DMS 273 treated with DMSO at 0.1 percent for 48 hours (cell line): Measurements from ENCODE around the gene NRP2.

Experiments used
- DNase-seq: peaks from one replicate; lab custom pipeline; 2025; lab: John Stamatoyannopoulos, UW

The NRP2 gene

DNA sequence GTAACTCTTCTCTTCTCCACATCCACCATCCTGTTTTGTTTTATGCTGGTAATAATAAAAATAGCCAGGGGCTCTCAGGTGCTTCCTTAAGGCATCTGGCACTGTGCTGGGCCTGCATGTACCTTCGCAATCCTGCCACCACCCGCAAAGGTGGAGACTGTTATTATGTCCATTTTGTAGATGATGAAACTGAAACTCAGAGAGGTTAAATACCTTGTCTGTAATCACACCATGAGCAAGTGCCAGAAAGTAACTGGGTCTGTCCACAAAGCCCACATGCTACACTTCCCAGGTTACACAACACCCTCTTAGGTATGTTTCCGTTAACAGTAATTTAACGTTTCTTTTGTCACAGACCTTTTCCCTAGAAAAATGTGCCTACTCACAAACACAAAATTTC lies 27.0 kb downstream of the NRP2 start:
- DNase-seq: no peak

DNA sequence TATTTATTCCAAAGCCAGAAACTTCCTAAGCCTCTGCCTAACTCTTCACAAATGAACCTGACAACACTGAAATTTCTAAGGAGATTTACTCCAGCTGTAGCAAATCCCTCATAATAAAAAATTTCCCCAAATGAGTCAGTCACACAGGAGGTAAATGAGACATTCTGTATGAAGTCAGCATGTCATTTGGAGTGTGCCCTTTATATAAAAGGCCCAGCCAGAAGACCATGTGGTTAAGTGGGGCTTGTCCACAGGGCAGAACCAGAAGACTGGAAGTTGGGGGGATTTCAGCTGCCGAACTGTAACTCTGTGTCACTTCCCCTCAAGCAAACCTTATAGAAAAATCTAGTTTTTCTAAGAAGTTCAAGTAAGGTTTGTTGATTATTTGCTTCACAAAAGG lies 30.2 kb downstream of the NRP2 start:
- DNase-seq: no peak

DNA sequence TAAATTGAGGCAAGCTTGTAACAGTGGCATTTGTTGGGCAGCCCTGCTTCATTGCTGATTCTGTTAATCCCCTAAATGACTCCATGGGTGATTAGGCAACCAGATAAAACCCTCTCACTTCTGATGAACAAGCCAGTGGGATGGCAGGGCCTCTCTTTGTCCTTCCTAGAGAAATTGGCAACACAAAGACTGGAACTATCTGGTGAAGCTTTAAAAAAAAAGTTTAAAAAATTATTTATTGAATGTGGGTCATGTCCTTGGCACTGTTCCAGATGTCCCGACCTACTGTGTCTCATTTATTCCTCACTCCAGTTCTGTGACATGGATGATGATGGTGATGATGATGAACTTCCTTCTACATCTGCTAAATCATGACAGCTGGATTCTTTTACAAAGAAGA lies 30.8 kb downstream of the NRP2 start:
- DNase-seq: no peak

DNA sequence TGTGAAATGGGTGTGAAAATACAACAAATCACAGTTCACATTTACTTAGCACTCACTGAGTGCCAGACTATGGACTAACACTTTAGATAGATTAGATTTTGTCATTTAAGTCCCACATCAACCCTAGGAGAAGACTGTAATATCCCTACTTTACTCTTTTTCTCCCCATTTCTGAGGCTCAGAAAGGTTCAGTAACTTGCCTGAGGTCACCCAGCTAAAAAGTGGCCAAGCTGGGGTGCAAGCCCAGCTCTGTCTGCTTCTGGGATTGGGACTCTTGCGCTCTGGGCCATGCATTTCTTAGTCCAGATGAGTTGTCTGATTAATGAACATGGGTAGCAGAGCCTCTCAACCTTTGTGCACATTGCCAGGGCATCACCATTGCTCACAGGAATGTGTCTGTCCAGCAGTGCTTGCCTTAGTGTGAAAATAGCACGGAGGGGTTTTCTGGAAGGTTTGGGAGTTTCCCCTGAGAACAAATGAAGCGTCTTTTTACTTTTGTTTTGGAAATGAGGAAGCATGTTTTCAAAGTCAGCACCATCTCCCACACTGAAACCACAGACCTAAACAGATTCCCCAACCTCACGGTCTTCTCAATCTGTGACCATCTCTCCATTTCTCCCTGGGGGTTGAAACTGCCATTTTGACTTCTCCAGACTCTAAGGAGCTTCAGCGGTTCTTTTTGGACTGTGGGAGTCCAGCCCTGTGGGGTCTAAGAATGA lies 31.9 kb downstream of the NRP2 start:
- DNase-seq: no peak

DNA sequence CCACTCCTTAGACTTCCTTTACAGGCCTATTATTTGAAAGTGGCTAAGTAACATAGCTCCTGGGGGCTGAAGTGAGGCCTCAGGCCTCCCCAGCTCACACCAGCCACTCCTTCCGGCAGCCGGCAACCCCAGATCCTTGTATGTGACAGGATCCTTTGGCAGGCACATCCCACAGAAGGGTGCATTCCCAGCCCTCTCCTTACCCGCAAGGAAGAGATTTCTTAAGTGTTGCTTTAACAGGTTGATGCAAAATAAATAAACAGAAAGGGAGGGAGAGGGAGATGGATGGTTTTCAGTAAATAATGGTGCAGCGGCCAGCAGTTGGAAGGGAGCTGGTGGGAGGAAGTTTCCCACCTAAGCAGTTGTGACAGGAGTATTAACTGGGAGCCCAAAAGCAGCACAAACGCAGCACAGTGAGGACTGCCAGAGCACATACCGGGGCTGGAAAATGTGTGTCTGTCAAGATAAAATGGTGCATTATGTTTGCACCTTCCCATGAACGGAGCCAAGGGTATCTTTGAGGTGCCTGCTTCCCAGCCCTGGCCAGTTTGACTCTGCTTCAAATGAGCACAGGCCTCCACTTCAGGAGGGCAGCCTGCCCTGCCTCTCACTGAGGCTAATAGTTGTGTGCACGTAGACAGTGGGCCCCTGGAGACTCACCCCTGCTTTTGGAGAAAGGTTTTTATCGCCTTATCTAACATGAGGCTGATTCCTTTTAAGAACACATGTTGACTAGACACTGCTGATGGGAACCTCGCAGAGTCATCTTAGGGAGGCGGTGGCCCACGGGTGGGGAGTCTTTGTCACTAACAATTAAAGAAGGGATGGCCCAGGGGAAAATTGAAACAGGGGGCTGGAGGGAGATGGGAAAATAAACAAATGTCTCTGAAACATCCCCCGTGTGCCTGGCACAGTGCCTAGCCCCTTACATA lies 32.8 kb downstream of the NRP2 start:
- DNase-seq: no peak

DNA sequence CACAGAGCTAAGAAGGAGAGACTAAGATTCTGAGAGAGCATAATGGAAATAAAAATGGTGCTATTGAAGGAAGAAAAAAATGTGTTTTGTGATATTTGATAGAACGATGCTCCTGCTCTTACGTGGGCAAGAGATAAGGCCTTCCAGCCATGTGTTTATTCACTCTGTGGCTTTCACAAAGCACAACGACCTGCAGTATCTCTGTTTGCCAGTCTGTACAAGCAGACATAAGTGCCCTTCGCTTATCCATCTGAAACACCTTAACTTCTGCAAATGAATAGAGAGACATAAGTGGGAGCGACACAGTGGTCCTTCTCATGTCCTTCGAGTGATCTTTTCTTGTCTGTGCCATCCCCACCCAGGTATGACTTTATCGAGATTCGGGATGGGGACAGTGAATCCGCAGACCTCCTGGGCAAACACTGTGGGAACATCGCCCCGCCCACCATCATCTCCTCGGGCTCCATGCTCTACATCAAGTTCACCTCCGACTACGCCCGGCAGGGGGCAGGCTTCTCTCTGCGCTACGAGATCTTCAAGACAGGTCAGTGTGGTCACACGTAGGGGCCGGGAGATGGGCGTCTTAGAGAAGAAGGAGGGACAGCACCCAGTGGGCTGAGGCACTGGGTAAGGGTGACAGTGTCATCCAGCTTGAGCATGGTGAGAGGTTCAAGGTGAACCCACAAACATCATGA lies 33.7 kb downstream of the NRP2 start:
- no peak for DNase-seq

DNA sequence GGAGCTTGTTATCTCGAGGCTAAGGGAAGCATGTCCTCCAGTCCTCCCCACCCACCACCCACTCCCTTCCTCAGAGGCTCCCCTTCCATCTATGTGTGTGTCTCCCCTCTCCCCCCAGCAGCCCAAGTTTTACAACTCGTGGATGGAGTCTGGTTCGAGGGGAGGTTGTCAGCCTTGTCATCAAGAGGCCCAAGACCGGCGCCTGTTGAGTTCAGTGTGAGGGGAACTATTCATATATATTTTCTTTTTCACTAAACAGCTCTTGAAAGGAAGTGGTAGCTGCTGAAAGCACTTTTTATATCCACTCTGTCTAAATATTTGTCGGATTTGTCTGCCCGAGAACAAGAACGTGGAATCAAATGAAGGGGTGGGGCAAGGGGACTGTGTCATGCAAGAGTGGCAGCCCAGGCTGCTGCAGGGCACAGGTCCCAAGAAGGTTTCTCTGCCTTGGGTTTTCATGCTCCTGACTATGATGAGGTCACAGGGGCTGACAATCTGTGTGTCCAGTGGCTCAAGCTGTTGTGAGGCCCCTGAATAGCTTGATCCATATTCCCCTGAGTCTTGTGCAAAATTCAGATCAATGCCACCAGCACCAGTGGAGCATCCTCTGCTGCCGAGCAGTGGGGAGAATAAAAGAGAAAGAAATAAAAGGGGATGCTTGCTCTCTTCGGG lies 35.0 kb downstream of the NRP2 start:
- no peak for DNase-seq

DNA sequence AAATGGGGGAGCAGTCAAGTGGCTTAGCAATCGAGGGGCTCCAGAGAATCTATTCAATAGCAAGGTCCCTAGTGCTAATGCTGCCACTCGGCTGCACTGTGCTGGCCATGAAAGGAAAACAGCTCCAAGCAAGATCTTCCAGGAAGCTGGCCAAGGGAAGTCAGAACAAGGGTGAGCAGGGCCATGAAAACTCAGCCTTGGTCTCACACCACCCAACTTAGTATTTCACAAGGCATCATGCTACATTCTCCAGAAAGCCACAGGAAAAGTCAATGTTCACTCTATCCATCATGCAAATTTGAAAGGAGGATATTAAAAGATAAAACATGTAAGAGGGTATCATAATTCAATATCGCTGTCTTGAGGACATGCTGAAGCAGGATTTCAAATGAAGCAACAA lies 35.7 kb downstream of the NRP2 start:
- no peak for DNase-seq

DNA sequence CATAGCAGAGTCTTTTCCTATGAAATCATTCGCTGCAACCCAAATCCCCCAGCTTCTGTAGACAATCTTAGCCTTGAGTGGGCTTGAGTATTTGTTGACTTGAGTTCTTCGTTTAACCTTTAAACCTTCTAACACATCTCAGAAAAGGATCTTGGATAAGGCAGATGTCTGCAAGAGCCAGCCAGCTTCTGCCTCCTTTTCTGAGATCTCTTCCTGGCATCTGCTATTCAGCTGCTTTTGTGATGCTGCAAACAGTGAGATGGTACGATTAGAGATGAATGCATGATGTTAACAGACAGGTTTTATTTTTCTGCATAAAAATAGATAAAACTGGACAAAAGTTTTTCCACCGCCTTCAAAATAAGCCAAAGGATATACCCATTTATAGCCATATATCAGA lies 37.5 kb downstream of the NRP2 start:
- DNase-seq: no peak

DNA sequence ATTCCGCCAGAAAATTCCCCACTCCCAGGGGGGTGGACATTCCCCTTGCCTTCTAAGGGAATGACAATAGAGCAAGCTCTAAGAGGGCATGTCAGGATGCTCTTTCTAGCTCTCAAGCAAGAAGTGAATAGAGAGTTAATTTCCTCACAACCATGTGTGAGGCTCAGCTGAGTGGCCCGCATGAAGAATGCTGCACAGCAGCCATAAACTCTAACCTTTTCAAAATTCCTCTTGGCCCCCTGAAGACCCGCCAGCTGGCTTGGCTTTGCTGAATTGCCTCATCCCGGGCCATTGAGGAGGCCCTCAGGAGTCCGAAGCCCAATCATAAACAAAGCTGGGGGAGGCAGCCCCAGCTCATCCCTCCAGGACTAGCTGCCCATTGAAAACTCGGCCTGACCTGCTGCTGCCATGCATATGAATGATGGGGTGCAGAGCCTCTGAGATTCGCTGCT lies 38.2 kb downstream of the NRP2 start:
- no peak for DNase-seq

DNA sequence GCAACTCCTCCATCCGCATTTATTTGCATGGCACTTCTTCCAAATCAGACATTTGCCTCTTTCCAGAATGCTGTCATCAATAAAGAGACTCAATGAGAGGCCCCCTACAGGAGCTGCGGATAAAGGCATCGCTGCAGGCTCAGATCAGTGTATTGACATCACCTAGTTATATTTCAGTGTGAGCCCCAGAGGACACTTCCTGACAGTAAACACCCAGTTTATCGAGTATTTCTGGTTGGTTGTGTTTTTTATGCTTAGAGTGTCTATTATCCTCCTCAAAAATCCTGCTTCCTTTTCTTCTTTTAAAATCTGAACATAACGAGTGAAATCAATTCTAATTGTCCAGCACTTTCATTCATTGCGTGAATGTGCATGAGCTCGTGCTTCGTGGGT lies 38.8 kb downstream of the NRP2 start:
- no peak for DNase-seq

DNA sequence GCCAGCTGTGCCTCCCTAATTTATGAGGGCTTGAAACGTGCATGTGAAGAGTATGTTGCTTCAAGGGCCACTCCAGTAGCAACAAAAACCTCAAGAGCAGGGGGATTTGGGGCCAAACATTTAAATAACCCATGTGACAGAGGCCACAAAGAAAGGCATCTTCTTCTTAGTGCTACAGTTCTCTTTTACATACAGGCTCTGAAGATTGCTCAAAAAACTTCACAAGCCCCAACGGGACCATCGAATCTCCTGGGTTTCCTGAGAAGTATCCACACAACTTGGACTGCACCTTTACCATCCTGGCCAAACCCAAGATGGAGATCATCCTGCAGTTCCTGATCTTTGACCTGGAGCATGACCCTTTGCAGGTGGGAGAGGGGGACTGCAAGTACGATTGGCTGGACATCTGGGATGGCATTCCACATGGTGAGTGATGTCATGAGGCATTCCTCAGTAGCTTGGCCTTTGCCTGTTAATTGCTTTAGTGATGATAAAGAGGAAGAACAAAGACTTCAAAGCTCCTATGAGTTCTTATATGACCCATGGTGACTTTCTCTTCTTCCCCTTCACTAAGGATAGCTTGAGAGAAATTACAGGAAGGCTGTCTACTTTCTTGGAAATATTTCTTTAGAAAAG lies 40.1 kb downstream of the NRP2 start:
- no peak for DNase-seq

DNA sequence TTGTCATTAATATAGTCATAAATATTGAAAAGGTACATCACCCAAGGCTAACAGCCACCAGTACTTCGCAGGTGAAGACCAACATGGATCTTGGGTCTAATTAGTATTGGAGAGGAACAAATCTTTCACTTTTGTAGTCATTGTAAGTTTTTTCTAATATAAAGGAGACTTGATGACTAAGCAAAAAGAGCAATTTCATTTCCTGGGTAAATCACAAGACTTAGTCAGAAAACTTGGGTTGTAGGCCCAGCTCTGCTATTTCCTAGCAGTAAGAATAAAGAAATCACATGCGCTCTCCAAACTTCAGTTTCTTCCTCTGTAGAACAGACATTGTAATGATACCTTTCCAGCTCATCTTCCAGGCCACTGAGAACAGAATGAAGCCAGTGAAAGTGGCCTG lies 40.9 kb downstream of the NRP2 start:
- no peak for DNase-seq

DNA sequence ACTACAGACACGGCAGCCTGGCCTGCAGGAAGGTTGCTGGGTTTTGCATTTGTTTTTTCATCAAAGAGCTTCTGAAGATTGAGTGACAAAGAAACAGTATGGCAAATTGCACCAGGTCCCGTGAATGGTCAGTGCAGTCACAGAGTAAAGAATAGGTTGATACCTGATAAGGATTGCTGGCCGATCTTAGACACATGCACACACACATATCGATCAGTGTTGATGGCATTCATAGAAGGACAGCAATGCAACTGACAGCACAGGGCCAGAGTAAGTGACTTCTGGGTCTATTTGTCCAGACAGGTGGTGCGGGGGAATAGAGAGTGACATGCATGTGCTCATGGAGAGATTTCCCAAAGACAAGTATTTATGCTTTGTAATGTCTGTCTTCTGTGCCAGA lies 42.8 kb downstream of the NRP2 start:
- no peak for DNase-seq

DNA sequence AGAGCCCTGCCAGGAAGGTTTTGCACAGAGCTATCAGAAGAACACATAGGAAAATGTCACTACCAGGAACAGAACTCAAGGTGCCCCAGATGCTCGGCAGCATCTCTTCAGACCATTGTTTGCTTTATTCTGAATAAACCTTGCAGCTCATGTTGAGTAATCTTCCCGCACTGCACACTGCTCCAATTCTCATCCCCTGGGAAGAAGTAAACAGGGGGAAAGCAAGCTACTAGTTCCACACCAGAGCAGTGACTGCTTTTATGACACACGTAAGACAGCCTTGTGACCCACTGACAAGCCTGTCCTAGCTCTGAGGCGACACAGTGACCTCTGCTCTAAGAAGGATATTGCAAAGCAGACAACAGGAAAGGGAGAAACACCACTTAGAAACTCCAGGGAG lies 44.2 kb downstream of the NRP2 start:
- no peak for DNase-seq

DNA sequence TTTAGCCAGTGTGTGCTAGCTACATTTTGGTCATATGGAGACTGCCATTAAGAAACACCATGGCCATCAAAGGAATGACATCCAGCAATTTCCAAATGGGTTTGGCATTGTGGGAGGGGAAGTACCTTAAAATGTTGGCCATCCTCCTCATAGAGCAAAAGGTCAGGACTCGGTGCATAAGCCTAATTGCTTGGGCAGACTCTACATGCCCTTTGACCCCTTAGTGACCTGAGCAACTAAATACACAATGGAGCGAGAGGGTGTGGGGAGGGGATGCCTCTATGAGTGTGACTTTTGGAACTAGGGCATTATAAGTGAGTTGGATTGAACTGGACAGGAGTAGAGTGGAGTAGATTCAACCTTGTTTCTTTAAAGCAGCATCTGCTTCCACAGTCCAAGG lies 44.9 kb downstream of the NRP2 start:
- no peak for DNase-seq

DNA sequence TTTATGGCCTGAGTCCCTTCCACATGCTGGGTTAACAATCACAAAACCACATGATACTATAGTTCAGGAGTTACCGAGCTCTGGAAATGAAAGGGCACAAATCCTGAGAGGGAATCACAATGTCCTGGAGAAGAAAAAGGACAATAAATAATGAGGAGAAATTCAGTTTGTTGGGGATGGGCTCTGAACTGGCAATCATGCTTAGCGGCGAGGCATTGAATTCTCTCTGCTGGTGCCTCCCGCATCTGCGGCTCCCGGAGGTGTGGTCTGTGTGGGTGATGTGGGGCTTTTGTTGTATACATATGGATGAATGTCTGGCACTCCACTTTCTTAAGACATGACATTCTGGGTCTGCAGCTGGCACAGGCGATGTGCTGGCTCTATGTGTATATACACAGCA lies 46.1 kb downstream of the NRP2 start:
- no peak for DNase-seq

DNA sequence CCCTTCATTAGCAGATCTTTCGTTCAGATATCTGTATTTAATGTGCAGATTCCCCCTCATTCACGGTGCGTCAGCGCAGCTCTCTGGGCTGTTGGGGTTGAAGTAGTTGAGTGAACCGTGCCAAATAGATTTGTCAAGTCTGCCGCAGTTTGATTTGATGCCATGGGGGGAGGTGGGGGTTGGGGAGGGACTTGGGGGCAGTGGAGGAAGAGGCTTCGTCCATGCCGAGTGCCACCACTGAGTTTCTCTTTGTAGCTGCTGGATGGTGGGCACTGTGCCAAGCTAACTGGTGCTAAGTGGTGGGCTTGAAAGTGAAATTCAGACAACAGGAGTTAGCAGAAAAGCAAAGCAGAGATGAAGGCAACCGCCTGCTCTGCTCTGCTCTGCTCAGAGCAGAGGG lies 47.9 kb downstream of the NRP2 start:
- no peak for DNase-seq

DNA sequence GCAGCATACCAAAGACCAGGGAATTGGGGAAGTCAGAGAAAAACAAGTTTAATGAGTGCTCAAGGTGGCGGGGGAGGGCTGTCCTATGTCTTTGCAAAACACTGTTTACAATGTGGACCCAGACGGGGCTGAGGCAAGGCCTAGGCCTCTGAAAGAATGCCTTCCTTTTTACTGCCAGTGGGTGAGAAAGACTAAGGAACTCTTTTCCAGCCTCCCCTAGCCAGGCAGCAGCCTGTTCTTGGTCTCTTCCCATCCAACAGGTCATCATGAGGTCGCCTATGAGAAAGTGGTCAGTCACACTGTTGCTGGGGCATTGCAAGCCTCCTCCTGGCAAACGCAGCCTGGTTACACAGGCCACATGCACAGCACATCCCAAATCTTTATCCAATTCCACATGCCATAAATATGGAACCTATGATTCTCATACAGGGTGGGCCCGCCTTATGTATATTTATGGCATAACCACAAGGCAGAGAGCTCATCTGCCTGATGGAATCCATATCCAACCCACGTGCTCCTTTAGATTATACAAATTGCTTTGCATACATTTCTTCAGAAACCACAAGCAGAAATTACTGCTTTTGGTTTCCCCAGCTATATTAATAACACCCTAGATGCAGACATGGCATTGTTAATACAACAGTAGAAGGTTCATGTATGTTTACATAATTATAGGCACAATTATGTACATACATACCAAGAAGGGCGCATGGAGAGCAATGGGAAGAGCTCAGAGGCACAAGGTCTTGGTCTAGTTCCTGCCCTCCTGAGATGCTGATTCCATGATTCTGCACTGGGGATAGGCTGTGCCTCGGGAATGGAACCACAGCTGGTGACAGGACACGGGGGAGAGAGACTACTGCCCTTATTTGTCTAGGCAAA lies 48.6 kb downstream of the NRP2 start:
- no peak for DNase-seq

DNA sequence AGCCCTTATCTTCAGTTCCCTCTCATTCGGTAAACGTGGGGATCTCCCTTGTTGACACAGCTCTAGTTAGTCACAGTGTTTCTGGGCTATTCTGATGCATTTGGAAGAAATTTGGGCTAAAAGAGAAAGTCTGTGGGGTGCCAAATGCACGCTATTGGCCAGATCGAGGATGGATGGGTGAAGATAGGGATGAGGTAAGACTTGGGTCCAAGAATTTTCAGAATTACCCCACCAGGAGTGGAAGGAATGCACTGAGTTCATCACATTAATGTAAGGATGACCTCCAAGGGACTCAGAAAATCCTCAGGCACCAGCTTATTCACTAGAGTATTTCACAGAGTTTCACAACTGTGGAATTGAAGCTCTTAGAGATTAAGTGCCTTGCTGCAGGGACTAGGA lies 49.3 kb downstream of the NRP2 start:
- DNase-seq: no peak

DNA sequence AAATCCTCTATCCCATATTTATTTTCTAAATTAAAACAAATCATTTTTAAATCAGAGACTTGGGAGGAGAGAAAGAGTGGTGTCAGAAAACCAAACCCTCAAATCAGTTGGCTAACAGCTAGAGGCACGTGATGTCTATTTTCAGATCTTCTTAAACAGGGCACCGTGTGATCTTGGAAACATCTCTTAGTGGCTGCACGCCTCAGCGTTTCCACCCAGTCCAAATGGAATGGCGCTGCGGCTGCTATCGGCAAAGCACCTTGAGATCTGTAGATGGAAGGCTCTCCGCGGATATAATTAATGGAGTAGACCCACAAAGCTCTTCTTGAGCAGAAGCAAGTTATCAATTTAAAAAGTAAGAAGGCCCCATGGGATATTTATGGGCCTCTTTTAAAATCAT lies 50.0 kb downstream of the NRP2 start:
- DNase-seq: no peak
